OCI-LY1 (cell line): Measurements from ENCODE around the gene PPP2R1B.

Experiments used
- CTCF ChIP-seq: fragments of 200-600 bp; sonication (generic), shearing (Covaris generic); IDR thresholded peaks from 2 replicates; pipeline ENCODE4 v1.5.1; 2017; ENCODE audit warnings: mild to moderate bottlenecking, antibody characterized with exemption, low read length, moderate library complexity, mixed read lengths
- EZH2 ChIP-seq: fragments of 200-600 bp; sonication (generic), shearing (Covaris generic); IDR thresholded peaks from 2 replicates; pipeline ENCODE4 v1.8.0; 2017; ENCODE audit warnings: borderline replicate concordance, mixed run types, mild to moderate bottlenecking, antibody characterized with exemption, low read length, moderate library complexity, mixed read lengths

- TF ChIP-seq EZH2, result no peak
- TF ChIP-seq CTCF, result no peak
Measured at GRCh38 chr11:111759778-111760407, 6.3 kb downstream of the PPP2R1B start.
